GM23338 (cell line): ENCODE data around the gene KPNA4. TPM values are rescaled to one million over a fixed set of nuclear protein-coding genes. Genes with fewer than 3 reads are reported as not detected.

Experiments used
- ATAC-seq: fragments of 200-7000 bp; cut with Tn5 transposase; 3 replicates; pipeline ENCODE4 v1.9.1; 2020
- DNase-seq: peaks from one replicate; pipeline ENCODE4 v3.0.0-alpha.2; 2015; ENCODE audit warnings: low spot score
- H2AFZ ChIP-seq: fragments of 200-600 bp; sonication (generic); 2 replicates; pipeline ENCODE4 v1.8.0; 2016; ENCODE audit warnings: antibody characterized with exemption, mild to moderate bottlenecking, moderate library complexity
- H3F3A ChIP-seq: fragments of 200-600 bp; sonication (generic); replicated peaks from 2 replicates; pipeline ENCODE4 v1.8.0; 2017; ENCODE audit warnings: antibody characterized with exemption, mixed run types, low read depth
- H3K27ac ChIP-seq: fragments of 200-600 bp; sonication (generic); 2 replicates; pipeline ENCODE4 v1.6.1; 2016; ENCODE audit warnings: low read depth
- H3K27me3 ChIP-seq: fragments of 200-600 bp; sonication (generic); 2 replicates; pipeline ENCODE4 v1.8.0; 2016; ENCODE audit warnings: mild to moderate bottlenecking, mixed run types, moderate library complexity; ENCODE audit not compliant: insufficient read depth
- H3K36me3 ChIP-seq: fragments of 200-600 bp; sonication (generic); 2 replicates; pipeline ENCODE4 v1.8.0; 2016; ENCODE audit warnings: mild to moderate bottlenecking; ENCODE audit not compliant: insufficient read depth
- H3K4me1 ChIP-seq: fragments of 200-600 bp; sonication (generic); 2 replicates; pipeline ENCODE4 v1.8.0; 2016; ENCODE audit warnings: mild to moderate bottlenecking, moderate library complexity; ENCODE audit not compliant: insufficient read depth
- H3K4me2 ChIP-seq: fragments of 200-600 bp; sonication (generic); 2 replicates; pipeline ENCODE4 v1.7.1; 2017; ENCODE audit warnings: mixed run types
- H3K4me3 ChIP-seq: fragments of 200-600 bp; sonication (generic); 2 replicates; pipeline ENCODE4 v1.6.1; 2016; ENCODE audit warnings: mixed run types
- H3K79me2 ChIP-seq: fragments of 200-600 bp; sonication (generic); replicated peaks from 2 replicates; pipeline ENCODE4 v1.8.0; 2017; ENCODE audit warnings: mild to moderate bottlenecking; ENCODE audit not compliant: insufficient read depth
- H3K9me2 ChIP-seq: fragments of 200-600 bp; sonication (generic); 2 replicates; pipeline ENCODE4 v1.8.0; 2017; ENCODE audit not compliant: insufficient read depth
- H4K20me1 ChIP-seq: fragments of 200-600 bp; sonication (generic); replicated peaks from 2 replicates; pipeline ENCODE4 v1.8.0; 2017; ENCODE audit warnings: mild to moderate bottlenecking; ENCODE audit not compliant: insufficient read depth
- H3K27ac Mint-ChIP-seq: 2 replicates; pipeline ENCODE4 v1.8.0; 2020; ENCODE audit warnings: inconsistent platforms, mild to moderate bottlenecking, moderate library complexity, mixed read lengths
- H3K27me3 Mint-ChIP-seq: 3 replicates; pipeline ENCODE4 v1.8.0; 2022; ENCODE audit warnings: low read depth, mild to moderate bottlenecking, moderate library complexity, mixed read lengths, inconsistent platforms; ENCODE audit not compliant: insufficient read depth, poor library complexity
- H3K36me3 Mint-ChIP-seq: 3 replicates; pipeline ENCODE4 v1.8.0; 2021; ENCODE audit warnings: low read depth, mild to moderate bottlenecking, inconsistent platforms, moderate library complexity, mixed read lengths
- H3K4me1 Mint-ChIP-seq: 3 replicates; pipeline ENCODE4 v1.8.0; 2020; ENCODE audit warnings: mild to moderate bottlenecking, inconsistent platforms, mixed read lengths
- H3K4me3 Mint-ChIP-seq: 3 replicates; pipeline ENCODE4 v1.8.0; 2021; ENCODE audit warnings: moderate library complexity, mild to moderate bottlenecking, inconsistent platforms, mixed read lengths
- H3K9me3 Mint-ChIP-seq: 3 replicates; pipeline ENCODE4 v1.8.0; 2020; ENCODE audit warnings: moderate library complexity, mild to moderate bottlenecking, inconsistent platforms, mixed read lengths
- CREB1 ChIP-seq: fragments of 250-450 bp; sonication (Bioruptor Pico); IDR thresholded peaks from 2 replicates; pipeline ENCODE4 v1.5.0; 2020; ENCODE audit warnings: low read depth, mild to moderate bottlenecking, moderate library complexity
- ETS1 ChIP-seq: IDR thresholded peaks from 2 replicates; pipeline ENCODE4 v1.6.1; 2016; ENCODE audit warnings: antibody characterized with exemption
- EZH2 ChIP-seq: fragments of 200-600 bp; sonication (generic); IDR thresholded peaks from one replicate; pipeline ENCODE4 v1.8.0; 2017; ENCODE audit warnings: antibody characterized with exemption, mild to moderate bottlenecking, low read depth; ENCODE audit not compliant: unreplicated experiment
- EZH2phosphoT487 ChIP-seq: fragments of 200-600 bp; sonication (generic); IDR thresholded peaks from one replicate; pipeline ENCODE4 v1.8.1; 2018; ENCODE audit warnings: antibody characterized with exemption; ENCODE audit not compliant: unreplicated experiment
- JUNB ChIP-seq: IDR thresholded peaks from one replicate; pipeline ENCODE4 v1.6.1; 2016; ENCODE audit warnings: antibody characterized with exemption; ENCODE audit not compliant: unreplicated experiment
- NANOG ChIP-seq: IDR thresholded peaks from 2 replicates; pipeline ENCODE4 v1.6.1; 2016; ENCODE audit warnings: antibody characterized with exemption, borderline replicate concordance
- POLR2AphosphoS5 ChIP-seq: IDR thresholded peaks from 2 replicates; pipeline ENCODE4 v1.6.1; 2016; ENCODE audit warnings: antibody characterized with exemption, low read depth
- STAT1 ChIP-seq: IDR thresholded peaks from one replicate; pipeline ENCODE4 v1.6.1; 2016; ENCODE audit warnings: antibody characterized with exemption; ENCODE audit not compliant: unreplicated experiment
- ZNF114 ChIP-seq: fragments of 250-450 bp; sonication (Bioruptor Pico); IDR thresholded peaks from 2 replicates; pipeline ENCODE4 v1.5.0; 2020; ENCODE audit warnings: mild to moderate bottlenecking, moderate library complexity
- ZNF331 ChIP-seq: fragments of 250-450 bp; sonication (Bioruptor Pico); IDR thresholded peaks from 2 replicates; pipeline ENCODE4 v1.5.0; 2020; ENCODE audit warnings: low read depth, mild to moderate bottlenecking, moderate library complexity
- polyA plus RNA-seq: library from polyadenylated mRNA; unstranded; fragments of >200 nt; fragmentation: Nextera tagmentation; extraction: Ambion mirVana; gene quantifications from 2 replicates; pipeline ENCODE4 v1.2.1, GENCODE V29; 2016
- total RNA-seq: library from RNA; depleted of rRNA; stranded (reverse); fragments of >200 nt; shearing (Covaris generic); gene quantifications from 2 replicates; pipeline ENCODE4 v1.2.3, GENCODE V29; 2014
- TF ChIP-seq, protein P1 (sequence below): fragments of 250-450 bp; sonication (Bioruptor Pico); IDR thresholded peaks from 2 replicates; pipeline ENCODE4 v1.5.0; 2020; ENCODE audit warnings: mild to moderate bottlenecking, moderate library complexity
- TF ChIP-seq, protein P2 (sequence below): IDR thresholded peaks from one replicate; pipeline ENCODE4 v1.6.1; 2018; ENCODE audit warnings: antibody characterized with exemption; ENCODE audit not compliant: unreplicated experiment
- TF ChIP-seq, protein P3 (sequence below), 2 experiments: fragments of 200-600 bp in 1 of 2; sonication (generic) in 1 of 2; conservative IDR thresholded peaks; 2 replicates each; pipeline versions ENCODE4 v1.5.1 to v1.6.1; 2016 to 2017; ENCODE audit warnings: antibody characterized with exemption in 2 of 2, low read depth in 2 of 2, mild to moderate bottlenecking in 2 of 2, moderate library complexity in 1 of 2

The KPNA4 gene
- total and polyA plus RNA-seq, 2 experiments from 2014 or later, result 17.8 to 36.2 TPM

GRCh38 chr3:160601288-160601687 lies 35.9 kb upstream of the KPNA4 start:
- Mint-ChIP-seq H3K9me3 (no peaks in the 10 kb centered on the region), H3K36me3 (no peaks in the 10 kb centered on the region), H3K4me1 (no peaks in the 10 kb centered on the region), H3K27ac (no peak overlapping the region), H3K27me3 (peaks cover 2% of the 10 kb centered on the region), H3K4me3 (no peak overlapping the region)
- H3K36me3 ChIP-seq, result no peaks in the 10 kb centered on the region
- no peak for TF ChIP-seq STAT1
- no peak for TF ChIP-seq ZNF331
- TF ChIP-seq CREB1 (CRISPR knock-in tag), result no peak
- TF ChIP-seq POLR2AphosphoS5, result no peak
- TF ChIP-seq ETS1, result no peak
- no peak for TF ChIP-seq EZH2
- no peak for TF ChIP-seq ZNF114
- no peak for TF ChIP-seq EZH2phosphoT487
- no peak for TF ChIP-seq JUNB
- TF ChIP-seq, protein P1, sequence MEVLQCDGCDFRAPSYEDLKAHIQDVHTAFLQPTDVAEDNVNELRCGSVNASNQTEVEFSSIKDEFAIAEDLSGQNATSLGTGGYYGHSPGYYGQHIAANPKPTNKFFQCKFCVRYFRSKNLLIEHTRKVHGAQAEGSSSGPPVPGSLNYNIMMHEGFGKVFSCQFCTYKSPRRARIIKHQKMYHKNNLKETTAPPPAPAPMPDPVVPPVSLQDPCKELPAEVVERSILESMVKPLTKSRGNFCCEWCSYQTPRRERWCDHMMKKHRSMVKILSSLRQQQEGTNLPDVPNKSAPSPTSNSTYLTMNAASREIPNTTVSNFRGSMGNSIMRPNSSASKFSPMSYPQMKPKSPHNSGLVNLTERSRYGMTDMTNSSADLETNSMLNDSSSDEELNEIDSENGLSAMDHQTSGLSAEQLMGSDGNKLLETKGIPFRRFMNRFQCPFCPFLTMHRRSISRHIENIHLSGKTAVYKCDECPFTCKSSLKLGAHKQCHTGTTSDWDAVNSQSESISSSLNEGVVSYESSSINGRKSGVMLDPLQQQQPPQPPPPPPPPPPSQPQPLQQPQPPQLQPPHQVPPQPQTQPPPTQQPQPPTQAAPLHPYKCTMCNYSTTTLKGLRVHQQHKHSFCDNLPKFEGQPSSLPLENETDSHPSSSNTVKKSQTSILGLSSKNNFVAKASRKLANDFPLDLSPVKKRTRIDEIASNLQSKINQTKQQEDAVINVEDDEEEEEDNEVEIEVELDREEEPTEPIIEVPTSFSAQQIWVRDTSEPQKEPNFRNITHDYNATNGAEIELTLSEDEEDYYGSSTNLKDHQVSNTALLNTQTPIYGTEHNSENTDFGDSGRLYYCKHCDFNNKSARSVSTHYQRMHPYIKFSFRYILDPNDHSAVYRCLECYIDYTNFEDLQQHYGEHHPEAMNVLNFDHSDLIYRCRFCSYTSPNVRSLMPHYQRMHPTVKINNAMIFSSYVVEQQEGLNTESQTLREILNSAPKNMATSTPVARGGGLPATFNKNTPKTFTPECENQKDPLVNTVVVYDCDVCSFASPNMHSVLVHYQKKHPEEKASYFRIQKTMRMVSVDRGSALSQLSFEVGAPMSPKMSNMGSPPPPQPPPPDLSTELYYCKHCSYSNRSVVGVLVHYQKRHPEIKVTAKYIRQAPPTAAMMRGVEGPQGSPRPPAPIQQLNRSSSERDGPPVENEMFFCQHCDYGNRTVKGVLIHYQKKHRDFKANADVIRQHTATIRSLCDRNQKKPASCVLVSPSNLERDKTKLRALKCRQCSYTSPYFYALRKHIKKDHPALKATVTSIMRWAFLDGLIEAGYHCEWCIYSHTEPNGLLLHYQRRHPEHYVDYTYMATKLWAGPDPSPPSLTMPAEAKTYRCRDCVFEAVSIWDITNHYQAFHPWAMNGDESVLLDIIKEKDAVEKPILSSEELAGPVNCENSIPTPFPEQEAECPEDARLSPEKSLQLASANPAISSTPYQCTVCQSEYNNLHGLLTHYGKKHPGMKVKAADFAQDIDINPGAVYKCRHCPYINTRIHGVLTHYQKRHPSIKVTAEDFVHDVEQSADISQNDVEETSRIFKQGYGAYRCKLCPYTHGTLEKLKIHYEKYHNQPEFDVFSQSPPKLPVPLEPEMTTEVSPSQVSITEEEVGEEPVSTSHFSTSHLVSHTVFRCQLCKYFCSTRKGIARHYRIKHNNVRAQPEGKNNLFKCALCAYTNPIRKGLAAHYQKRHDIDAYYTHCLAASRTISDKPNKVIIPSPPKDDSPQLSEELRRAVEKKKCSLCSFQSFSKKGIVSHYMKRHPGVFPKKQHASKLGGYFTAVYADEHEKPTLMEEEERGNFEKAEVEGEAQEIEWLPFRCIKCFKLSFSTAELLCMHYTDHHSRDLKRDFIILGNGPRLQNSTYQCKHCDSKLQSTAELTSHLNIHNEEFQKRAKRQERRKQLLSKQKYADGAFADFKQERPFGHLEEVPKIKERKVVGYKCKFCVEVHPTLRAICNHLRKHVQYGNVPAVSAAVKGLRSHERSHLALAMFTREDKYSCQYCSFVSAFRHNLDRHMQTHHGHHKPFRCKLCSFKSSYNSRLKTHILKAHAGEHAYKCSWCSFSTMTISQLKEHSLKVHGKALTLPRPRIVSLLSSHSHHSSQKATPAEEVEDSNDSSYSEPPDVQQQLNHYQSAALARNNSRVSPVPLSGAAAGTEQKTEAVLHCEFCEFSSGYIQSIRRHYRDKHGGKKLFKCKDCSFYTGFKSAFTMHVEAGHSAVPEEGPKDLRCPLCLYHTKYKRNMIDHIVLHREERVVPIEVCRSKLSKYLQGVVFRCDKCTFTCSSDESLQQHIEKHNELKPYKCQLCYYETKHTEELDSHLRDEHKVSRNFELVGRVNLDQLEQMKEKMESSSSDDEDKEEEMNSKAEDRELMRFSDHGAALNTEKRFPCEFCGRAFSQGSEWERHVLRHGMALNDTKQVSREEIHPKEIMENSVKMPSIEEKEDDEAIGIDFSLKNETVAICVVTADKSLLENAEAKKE (CRISPR knock-in tag), result no peak
- TF ChIP-seq, protein P2, sequence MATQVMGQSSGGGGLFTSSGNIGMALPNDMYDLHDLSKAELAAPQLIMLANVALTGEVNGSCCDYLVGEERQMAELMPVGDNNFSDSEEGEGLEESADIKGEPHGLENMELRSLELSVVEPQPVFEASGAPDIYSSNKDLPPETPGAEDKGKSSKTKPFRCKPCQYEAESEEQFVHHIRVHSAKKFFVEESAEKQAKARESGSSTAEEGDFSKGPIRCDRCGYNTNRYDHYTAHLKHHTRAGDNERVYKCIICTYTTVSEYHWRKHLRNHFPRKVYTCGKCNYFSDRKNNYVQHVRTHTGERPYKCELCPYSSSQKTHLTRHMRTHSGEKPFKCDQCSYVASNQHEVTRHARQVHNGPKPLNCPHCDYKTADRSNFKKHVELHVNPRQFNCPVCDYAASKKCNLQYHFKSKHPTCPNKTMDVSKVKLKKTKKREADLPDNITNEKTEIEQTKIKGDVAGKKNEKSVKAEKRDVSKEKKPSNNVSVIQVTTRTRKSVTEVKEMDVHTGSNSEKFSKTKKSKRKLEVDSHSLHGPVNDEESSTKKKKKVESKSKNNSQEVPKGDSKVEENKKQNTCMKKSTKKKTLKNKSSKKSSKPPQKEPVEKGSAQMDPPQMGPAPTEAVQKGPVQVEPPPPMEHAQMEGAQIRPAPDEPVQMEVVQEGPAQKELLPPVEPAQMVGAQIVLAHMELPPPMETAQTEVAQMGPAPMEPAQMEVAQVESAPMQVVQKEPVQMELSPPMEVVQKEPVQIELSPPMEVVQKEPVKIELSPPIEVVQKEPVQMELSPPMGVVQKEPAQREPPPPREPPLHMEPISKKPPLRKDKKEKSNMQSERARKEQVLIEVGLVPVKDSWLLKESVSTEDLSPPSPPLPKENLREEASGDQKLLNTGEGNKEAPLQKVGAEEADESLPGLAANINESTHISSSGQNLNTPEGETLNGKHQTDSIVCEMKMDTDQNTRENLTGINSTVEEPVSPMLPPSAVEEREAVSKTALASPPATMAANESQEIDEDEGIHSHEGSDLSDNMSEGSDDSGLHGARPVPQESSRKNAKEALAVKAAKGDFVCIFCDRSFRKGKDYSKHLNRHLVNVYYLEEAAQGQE, result no peak
- TF ChIP-seq, protein P3, sequence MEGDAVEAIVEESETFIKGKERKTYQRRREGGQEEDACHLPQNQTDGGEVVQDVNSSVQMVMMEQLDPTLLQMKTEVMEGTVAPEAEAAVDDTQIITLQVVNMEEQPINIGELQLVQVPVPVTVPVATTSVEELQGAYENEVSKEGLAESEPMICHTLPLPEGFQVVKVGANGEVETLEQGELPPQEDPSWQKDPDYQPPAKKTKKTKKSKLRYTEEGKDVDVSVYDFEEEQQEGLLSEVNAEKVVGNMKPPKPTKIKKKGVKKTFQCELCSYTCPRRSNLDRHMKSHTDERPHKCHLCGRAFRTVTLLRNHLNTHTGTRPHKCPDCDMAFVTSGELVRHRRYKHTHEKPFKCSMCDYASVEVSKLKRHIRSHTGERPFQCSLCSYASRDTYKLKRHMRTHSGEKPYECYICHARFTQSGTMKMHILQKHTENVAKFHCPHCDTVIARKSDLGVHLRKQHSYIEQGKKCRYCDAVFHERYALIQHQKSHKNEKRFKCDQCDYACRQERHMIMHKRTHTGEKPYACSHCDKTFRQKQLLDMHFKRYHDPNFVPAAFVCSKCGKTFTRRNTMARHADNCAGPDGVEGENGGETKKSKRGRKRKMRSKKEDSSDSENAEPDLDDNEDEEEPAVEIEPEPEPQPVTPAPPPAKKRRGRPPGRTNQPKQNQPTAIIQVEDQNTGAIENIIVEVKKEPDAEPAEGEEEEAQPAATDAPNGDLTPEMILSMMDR (conservative IDR thresholded peaks at IDR 0.05; ENCODE audit: low read depth in 2 of 2), result no peak
- TF ChIP-seq NANOG, result no peak
- no peaks in the 10 kb centered on the region for H3K9me2 ChIP-seq
- no peaks in the 10 kb centered on the region for H4K20me1 ChIP-seq
- no peak overlapping the region for H3K4me2 ChIP-seq
- H3K4me1 ChIP-seq, result no peaks in the 10 kb centered on the region
- H2AFZ ChIP-seq, result no peak overlapping the region
- H3F3A ChIP-seq, result no peaks in the 10 kb centered on the region
- no peaks in the 10 kb centered on the region for H3K27me3 ChIP-seq
- DNase-seq, result no peak
- ATAC-seq, result no peak
- no peaks in the 10 kb centered on the region for H3K79me2 ChIP-seq
- no peak overlapping the region for H3K27ac ChIP-seq
- H3K4me3 ChIP-seq, result no peak overlapping the region
